HG03565 (cell line): ENCODE results near the gene KLK12.

Experiments
- ATAC-seq: cut with Tn5 transposase; IDR thresholded peaks from one replicate; pipeline ENCODE4 v1.9.1; 2021; ENCODE audit warnings: mild to moderate bottlenecking, moderate library complexity; ENCODE audit not compliant: unreplicated experiment

Gene KLK12

GRCh38 chr19:50983625-50984292, 51.0 kb downstream of the KLK12 start, which contains the start of gene KLK7:
Gene KLK7, minus strand, starts transcription at chr19:50983917. Its CDS starts 1,518 bp downstream, at chr19:50982399.
- no peak for ATAC-seq

GRCh38 chr19:50982186-50982585, 52.6 kb downstream of the KLK12 start:
- no peak for ATAC-seq

- ATAC-seq = no peak
Measured at GRCh38 chr19:50981587-50982146, 53.1 kb downstream of the KLK12 start.

- no peak for ATAC-seq
Measured at GRCh38 chr19:50980208-50980607, 54.6 kb downstream of the KLK12 start.

- ATAC-seq = no peak
Measured at GRCh38 chr19:50979758-50980157, 55.0 kb downstream of the KLK12 start.
